BJ (cell line): ENCODE measurements around the gene LCOR. TPM values are rescaled to one million over a fixed set of nuclear protein-coding genes. Genes with fewer than 3 reads are reported as not detected.

ENCODE experiments used
- CTCF ChIA-PET: fragments of 350-600 bp; formaldehyde crosslinking; extraction: SDS; loops from one replicate; lab custom pipeline; 2021; ENCODE audit warnings: antibody characterized with exemption, inconsistent platforms; lab: Yijun Ruan, JAX
- POLR2A ChIA-PET: fragments of 300-600 bp; sonication (Branson Sonifier 250); formaldehyde crosslinking; extraction: SDS; loops from one replicate; lab custom pipeline; 2021; ENCODE audit warnings: antibody characterized with exemption; lab: Charles Lee
- DNase-seq: peaks from one replicate; pipeline ENCODE4 v3.0.0-alpha.2; 2011; ENCODE audit warnings: low read depth
- H3K27me3 ChIP-seq: 2 replicates; pipeline ENCODE4 v1.6.0; 2011; ENCODE audit warnings: low read length; ENCODE audit not compliant: control insufficient read depth, insufficient read depth
- H3K36me3 ChIP-seq: 2 replicates; pipeline ENCODE4 v1.5.1; 2011; ENCODE audit warnings: low read length; ENCODE audit not compliant: control insufficient read depth, insufficient read depth
- H3K4me3 ChIP-seq: 2 replicates; pipeline ENCODE4 v1.5.1; 2011; ENCODE audit warnings: low read depth, mild to moderate bottlenecking, control low read depth, low read length
- CTCF ChIP-seq: IDR thresholded peaks from 2 replicates; pipeline ENCODE4 v1.5.1; 2011; ENCODE audit warnings: low read depth, mild to moderate bottlenecking, control low read depth, inconsistent platforms, low read length, moderate library complexity; ENCODE audit not compliant: insufficient read depth
- polyA plus RNA-seq: library from polyadenylated mRNA; depleted of rRNA; stranded (reverse); fragments of >200 nt; gene quantifications from 2 replicates; pipeline ENCODE4 v1.2.3, GENCODE V29; 2011; rRNA removed
- small RNA-seq: library from RNA; depleted of rRNA; stranded (forward); fragments of <200 nt; gene quantifications from one replicate; pipeline ENCODE3, GENCODE V24; 2012; ENCODE audit warnings: low replicate concordance, low read depth; ENCODE audit not compliant: insufficient read length

Gene LCOR
- polyA plus RNA-seq, 1 experiment = 4.9 TPM

GRCh38 chr10:97042081-97042480 lies 210.0 kb downstream of the LCOR start:
- CTCF ChIA-PET = interaction anchor here (0.7 to 1.0 kb wide), 3 partner anchors 31 to 169 kb away, joined by 3 to 7 read pairs (median 3); no protein-coding TSS in a partner anchor
- Histone ChIP-seq H3K36me3 (no peaks in the 10 kb centered on the region), H3K27me3 (peaks cover 13% of the 10 kb centered on the region), H3K4me3 (no peak overlapping the region)
- DNase-seq = no peak
- no peak for TF ChIP-seq CTCF
- POLR2A ChIA-PET = no interaction called here

- Histone ChIP-seq H3K4me3 (no peak overlapping the region), H3K36me3 (no peaks in the 10 kb centered on the region), H3K27me3 (peaks cover 13% of the 10 kb centered on the region)
- no peak for TF ChIP-seq CTCF
- CTCF ChIA-PET = no interaction called here
- POLR2A ChIA-PET = no interaction called here
- no peak for DNase-seq
Observed at GRCh38 chr10:97042716-97043562, 210.8 kb downstream of the LCOR start.

GRCh38 chr10:97043563-97043855 lies 211.4 kb downstream of the LCOR start:
- ChIA-PET POLR2A (no interaction called here), CTCF (no interaction called here)
- Histone ChIP-seq H3K4me3 (no peak overlapping the region), H3K27me3 (peaks cover 13% of the 10 kb centered on the region), H3K36me3 (no peaks in the 10 kb centered on the region)
- TF ChIP-seq CTCF = no peak
- no peak for DNase-seq

Small RNA genes within 50 kb of the gene (small RNA-seq; reads per million reads assigned to genes)
- gene HMGN2P35 = not detected
- not detected for gene MIR607

Other genes with a start within 250 kb of the LCOR start
- 27.0 and 61.9 TPM in 2 replicates for gene TM9SF3, start 245.3 kb upstream of the LCOR start, polyA plus RNA-seq
- gene PIK3AP1, start 111.8 kb upstream of the LCOR start, polyA plus RNA-seq = 0.04 and 0.06 TPM in 2 replicates